A172 (cell line): ENCODE results near the gene CLPSL2. TPM values are rescaled to one million over a fixed set of nuclear protein-coding genes. Genes with fewer than 3 reads are reported as not detected.

ENCODE experiments used
- total RNA-seq: library from RNA; depleted of rRNA; stranded (reverse); fragments of >200 nt; shearing (Covaris generic); gene quantifications from 2 replicates; pipeline ENCODE4 v1.2.3, GENCODE V29; 2014; rRNA removed

CLPSL2 gene
- total RNA-seq, 1 experiment from 2014 or later = 4.7 TPM

Other genes starting within 250 kb of the CLPSL2 start
- gene FKBP5, start 87.7 kb upstream of the CLPSL2 start, total RNA-seq = 8.3 TPM in 2 replicates
- gene ARMC12, start 39.6 kb upstream of the CLPSL2 start, total RNA-seq = 0.24 and 0.55 TPM in 2 replicates
- gene CLPSL1, start 4.4 kb downstream of the CLPSL2 start, total RNA-seq = not detected in 2 replicates
- not detected in 2 replicates for gene CLPS, start 20.7 kb downstream of the CLPSL2 start, total RNA-seq
- gene LHFPL5, start 28.8 kb downstream of the CLPSL2 start, total RNA-seq = not detected in 2 replicates
- 57.0 and 64.4 TPM in 2 replicates for gene SRPK1, start 144.5 kb downstream of the CLPSL2 start, total RNA-seq
- gene SLC26A8, start 248.0 kb downstream of the CLPSL2 start, total RNA-seq = not detected in 2 replicates